ENCODE data around the gene BASP1.
"Not testable (repeated sequence)": the region's sequence is repeated elsewhere in the genome, so short reads cannot be mapped to it uniquely, and the experiment has no call there.

Gene BASP1

DNA sequence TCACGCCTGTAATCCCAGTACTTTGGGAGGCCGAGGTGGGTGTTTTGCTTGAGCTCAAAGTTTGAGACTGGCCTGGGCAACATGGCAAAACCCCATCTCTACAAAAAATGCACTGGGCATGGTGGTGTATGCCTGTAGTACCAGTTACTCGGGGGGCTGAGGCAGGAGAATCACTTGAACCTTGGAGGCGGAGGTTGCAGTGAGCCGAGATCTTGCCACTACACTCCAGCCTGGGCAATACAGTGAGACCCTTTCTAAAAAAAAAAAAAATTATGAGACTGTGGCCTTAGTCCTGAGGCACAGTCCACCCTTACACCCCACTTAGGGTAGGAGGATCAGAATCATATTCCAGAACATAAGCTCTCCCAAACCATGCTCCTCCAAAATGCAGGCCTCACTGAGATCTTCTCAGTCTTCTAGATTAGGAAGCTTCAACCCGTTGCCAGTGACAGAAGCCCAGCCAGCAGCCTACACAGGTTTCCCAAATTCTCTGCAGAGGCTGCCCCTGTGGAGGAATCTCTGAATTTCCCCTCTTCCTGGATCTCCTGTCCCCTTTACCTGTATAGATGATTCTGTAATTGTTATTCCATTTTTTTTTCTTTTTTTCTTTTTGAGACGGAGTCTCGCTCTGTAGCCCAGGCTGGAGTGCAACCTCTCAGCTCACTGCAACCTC, 77.3 kb downstream of the BASP1 start:
- no peak for DNase-seq

DNA sequence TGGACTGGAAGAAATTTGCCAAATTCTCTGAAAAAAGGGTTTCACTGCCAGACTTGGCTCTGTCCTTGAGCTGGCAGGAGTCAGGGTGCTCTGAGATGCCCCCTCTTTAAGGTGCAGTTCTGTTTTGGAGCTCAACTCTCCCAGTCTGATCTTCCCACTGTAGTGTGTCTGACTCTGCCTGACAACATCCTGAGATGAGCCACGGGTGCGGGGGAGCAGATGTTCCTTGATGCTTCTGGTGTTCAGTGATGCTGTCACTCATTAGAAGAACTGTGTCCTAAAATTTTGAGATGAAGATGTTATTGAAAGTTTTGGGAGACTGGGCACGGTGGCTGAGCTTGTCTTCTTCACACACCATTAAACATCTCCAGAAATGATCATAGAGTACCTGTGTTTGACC, 78.2 kb downstream of the BASP1 start:
- DNase-seq: no peak

DNA sequence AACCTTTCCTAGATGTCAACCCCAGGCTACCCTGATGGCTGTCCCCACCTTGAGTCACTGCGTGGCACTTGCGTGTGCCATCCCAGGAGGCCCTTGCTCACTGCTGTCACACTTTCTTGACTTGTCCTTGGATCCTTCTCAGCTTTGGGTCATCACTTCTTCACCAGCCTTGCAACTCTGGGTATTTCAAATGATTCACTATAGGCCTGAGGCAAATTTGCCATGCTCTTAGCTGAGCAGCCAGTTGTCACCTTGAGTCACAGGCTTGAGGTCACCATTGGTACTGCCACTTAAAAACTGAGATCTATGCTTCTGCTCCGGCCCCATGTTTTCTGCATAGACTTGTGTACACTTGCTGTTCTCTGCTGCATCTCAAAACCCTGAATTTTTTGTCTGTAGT, 84.7 kb downstream of the BASP1 start:
- DNase-seq: no peak

DNA sequence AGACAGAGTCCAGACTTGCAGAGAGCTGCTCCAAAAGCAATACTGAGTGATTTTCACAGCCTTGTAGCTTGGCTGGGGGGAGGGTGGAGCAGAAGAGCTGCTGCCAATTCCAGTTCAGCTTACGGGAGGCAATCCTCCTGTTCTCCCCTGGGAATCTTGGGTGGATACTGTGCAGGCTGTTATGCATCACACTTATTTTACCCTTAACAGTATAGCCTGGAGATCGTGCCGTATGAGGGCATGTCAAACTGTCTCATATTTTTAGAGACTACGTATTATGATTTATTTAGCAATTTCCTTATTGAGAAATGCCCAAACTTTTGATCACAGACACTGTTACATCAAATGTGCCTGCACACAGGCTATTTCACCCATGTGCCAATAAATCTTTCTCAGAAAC, 85.2 kb downstream of the BASP1 start:
- DNase-seq: no peak

DNA sequence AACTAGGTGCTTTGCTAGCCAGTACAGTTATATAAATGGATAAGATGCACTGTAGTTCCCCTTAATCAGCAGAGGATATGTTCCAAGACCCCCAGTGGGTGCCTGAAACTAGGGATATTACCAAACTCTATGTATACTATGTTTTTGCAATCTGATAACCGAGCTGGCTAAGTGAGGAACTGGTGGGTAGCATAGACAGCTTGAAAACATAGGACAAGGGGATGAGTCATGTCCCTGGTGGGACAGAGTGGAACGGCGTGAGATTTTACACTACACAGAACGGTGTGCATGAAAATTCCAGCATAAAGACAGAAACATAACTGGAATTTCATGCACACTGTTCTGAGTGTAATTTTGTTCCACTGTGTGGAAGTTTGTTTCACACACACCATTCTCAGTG, 86.9 kb downstream of the BASP1 start:
- DNase-seq: no peak

DNA sequence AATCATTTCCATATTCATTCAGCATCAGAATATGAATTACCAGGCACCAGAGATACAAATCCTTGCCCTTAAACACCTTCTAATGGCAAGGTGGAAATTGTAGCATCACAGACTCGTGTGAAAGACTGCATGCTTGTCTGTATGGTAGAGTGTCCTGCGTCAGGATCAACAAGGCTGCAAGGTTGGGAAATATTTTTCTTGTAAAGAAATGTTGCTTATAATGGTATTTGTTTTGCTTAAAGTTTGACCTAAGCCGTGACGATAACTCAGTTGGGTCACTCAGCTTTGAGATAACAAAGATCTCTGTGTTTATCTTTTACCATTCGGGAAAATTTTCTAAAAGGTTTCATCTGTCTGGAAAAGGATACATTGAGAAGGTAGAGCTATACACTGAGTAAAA, 87.6 kb downstream of the BASP1 start:
- no peak for DNase-seq

DNA sequence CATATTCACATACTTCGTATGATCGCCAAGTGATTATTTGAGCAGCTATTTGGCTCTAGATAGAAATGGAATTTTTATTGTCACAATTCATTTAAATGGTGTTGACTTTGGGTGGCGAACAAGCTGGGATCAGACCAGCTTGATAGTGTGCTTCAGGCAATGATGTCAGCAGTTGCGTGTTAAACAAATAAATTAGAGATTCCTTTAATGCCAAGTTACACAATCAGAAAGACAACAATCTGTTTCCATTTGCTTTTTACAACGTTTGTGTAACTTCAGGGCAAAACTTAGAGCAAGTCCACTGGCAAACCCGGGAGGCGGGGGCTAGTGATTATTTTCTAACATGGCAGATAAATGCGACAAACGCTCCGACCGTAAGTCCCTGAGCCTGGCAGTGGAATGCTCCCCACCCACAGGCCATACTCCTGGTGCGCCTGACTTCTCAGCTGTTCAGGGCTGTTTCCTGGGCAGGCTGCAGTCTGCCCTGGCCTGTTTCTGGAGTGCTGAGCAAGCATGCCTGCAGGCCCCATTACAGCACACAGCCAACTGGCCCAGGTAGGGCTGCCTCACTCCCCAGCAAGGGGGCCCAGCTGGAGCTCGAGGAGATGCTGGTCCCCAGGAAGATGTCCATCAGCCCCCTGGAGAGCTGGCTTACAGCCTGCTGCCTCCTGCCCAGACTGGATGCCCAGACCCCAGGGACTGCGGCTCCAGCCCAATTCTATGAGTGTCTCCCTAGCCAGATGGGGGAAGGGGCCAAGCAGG, 88.7 kb downstream of the BASP1 start:
- no peak for DNase-seq

DNA sequence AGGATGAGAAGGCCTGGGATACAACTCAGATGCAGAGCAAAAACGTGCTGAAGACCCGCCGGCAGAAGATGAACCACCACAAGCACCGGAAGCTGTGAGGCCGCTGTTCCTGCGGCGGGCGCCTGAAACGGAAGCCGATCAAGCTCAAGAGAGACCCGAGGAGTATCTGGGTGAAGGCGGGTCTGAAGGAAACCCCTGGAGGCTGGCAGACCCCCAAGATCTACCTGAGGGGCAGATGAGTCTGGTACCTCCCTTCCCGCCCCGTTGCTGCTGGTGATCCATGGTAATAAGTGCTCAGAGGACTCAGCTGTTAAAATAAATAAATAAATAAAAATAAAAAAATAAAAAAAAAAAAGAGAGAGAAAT, 89.3 kb downstream of the BASP1 start:
- DNase-seq: no peak

DNA sequence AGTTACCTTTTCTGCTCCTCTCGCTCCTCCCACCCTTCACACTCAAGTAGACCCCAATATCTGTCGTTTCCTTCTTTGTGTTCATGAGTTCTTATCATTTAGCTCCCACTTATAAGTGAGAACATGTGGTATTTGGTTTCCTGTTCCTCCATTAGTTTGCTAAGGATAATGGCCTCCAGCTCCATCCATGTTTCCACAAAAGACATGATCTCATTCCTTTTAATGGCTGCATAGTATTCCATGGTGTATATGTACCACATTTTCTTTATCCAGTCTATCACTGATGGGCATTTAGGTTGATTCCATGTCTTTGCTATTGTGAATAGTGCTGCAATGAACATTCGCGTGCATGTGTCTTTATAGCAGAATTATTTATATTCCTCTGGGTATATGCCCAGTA, 90.0 kb downstream of the BASP1 start:
- not testable (repeated sequence) for DNase-seq

DNA sequence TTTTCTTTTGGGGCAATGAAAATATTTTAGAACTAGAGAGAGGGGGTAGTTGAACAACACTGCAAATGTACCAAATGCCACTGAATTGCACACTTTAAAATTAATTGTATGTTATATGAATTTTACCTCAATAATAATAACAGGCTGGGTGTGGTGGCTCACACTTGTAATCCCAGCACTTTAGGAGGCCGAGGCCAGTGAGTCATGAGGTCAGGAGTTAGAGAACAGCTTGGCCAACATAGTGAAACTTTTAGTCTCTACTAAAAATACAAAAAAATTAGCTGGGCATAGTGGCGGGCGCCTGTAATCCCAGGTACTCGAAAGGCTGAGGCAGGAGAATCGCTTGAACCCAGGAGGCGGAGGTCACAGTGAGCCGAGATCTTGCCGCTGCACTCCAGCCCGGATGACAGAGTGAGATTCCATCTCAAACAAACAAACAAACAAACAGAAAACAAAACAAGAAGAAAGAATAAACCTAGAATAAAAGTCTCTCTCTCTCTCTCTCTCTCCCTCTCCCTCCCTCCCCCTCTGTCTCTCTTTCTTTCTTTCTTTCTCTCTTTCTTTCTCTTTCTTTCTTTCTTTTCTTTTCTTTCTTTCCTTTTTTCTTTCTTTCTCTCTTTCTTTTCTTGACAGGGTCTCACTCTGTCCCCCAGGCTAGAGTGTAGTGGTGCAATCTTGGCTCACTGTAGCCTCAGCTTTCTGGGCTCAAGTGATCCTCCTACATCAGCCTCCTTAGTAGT, 91.1 kb downstream of the BASP1 start:
- DNase-seq: no peak

DNA sequence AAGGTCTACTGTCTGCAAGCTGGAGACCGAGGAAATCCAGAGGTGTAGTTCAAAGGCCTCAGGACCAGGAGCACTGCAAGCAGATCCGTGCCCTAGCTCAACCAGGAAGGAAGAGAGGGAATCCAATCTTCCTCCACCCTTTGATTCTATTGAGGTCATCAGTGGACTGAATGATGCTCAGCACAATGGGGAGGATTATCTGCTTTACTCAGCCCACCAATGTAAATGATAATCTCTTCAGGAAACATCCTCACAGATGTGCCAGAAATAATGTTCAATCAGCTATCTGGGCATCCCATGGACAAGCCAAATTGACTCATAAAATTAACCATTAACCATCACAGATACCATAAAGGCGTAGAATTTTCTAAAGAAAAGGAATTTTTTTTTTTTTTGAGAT, 92.0 kb downstream of the BASP1 start:
- DNase-seq: no peak

DNA sequence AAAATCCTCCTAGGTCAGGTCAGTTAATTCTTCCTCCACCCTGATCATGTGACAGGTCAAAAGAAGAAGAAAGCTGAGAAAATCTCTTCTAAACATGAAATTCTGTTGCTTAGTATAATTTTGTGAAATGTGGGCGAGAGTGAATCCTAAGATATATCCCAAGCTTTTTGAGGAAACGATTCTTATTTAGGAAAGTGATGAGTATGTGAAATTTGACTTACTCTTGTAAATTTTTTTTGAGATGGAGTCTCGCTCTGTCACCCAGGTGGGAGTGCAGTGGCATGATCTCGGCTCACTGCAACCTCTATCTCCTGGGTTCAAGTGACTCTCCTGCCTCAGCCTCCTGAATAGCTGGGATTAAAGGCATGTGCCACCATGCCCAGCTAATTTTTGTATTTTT, 93.1 kb downstream of the BASP1 start:
- DNase-seq: not testable (repeated sequence)

DNA sequence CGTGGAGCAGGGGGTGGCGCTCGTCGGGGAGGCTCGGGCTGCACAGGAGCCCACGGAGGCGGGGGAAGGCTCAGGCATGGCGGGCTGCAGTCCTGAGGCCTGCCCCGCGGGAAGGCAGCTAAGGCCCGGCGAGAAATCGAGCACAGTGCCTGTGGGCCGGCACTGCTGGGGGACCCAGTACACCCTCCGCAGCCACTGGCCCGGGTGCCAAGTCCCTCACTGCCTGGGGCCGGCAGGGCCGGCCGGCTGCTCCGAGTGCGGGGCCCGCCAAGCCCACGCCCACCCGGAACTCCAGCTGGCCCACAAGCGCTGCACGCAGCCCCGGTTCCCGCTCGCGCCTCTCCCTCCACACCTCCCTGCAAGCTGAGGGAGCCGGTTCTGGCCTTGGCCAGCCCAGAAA, 94.4 kb downstream of the BASP1 start:
- not testable (repeated sequence) for DNase-seq

DNA sequence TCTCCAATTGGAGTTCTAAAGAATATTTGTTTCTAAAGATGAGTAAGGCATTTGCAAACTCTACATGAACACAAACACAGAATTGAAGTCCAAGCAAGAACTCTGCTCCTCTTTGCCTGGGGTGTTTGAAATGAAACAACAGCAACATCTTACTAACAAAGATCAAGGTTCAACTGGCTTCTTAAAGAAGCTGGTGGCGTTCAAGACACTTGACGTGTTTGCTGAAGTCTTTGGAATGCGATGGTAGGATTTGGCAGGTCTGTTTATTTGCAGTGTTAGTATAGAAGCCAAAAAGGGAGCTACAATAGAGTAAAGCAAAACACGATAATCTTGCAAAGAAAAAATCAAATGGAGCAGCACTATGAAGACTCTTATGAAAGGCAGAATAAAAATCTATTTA, 94.9 kb downstream of the BASP1 start:
- DNase-seq: no peak

DNA sequence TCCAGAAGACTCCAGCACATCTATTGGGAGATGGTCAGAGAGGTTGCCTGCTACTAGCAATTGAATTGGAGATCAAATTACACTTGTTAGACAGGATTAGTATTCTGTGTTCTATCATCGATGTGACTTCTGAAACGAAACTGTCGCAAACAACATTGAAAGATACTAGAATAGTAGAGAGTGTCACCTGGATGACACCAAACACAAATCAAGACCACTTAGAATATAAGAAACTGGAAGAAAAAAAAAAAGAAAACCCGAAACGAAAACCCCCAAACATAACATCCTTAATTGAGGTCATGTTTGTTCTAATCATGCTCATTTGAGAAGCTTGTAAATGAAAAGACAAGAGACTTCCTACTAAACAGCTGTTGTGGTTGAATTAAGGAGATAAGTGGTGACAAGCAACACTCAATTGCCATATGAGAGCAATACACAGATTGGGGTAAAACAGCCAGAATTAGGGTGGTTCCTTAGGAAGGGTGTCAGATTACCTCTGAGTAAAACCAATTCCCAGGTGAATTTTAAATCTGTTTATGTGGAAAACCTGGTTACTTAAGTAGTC, 97.6 kb downstream of the BASP1 start:
- DNase-seq: no peak

DNA sequence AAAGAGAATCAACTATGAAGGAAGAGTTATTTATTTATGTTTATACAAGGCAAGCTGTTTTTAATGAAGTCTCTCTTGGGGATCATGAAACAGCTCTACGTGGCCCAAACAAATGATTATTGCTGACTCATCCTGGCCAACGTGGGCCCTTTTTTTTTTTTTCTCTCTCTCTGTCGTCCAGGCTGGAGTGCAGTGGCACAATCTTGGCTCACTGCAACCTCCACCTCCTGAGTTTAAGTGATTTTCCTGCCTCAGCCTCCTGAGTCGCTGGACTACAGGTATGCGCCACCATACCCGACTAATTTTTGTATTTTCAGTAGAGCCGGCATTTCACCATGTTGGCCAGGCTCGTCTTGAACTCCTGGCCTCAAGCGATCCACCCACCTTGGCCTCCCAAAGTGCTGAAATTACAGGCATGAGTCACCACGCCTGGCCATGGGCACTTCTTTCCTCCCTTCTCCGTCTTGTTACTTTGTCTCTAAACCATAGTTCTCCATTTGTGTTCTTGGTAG, 98.3 kb downstream of the BASP1 start:
- DNase-seq: no peak

DNA sequence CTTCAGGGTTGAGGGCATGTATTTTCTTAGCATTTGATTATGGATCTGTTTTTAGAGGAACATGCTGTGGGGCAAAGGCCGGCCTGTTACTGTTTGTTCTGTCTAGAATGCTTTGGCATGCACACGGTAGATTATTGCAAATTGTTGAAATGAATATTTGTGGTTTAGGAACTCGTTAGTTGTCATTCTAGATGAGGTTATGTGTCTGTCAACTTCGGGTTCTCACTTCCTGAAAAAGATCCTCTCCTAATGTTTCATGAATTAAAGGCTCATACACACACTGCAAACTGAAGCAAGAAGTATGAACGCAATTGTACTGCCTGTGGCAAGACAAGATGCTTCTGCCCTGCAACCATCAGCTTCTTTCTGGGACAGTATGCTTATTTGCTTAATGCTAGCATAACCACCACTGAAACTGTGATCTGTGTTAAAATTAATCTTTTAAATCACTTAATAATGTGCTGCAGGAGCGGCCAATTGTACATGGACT, 99.6 kb downstream of the BASP1 start:
- DNase-seq: no peak

DNA sequence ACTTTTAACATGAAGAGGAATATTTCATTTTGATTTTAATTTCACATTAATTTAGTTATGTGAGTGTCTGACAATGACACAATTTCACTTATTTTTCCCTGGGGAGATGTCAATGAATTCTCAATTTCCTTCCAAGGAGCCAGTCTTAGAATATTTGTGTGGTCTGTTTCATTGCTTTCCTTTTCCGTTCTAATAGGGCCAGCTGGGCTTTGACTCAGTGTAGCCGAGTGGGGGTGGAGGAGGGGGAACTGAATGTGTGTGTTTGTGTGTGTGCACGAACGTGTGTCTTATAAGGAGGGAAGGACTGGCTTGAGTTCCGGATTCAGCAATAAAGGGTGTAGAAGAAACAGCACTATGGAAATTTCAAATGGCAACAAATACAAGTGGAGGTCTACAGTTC, 100.0 kb downstream of the BASP1 start:
- no peak for DNase-seq

DNA sequence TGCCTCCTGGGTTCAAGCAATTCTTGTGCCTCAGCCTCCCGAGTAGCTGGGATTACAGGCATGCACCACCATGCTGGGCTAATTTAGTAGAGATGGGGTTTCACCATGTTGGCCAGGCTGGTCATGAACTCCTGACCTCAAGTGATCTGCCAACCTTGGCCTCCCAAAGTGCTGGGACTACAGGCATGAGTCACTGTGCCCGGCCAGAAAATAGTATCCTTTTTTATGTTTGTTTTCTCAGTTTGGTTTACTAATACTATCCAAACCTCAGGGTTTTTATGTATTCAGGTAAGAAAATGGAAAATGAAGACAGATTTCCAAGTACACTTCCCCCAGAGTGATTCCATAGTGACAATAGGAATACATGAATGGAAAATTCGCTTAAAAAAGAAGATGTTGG, 101.7 kb downstream of the BASP1 start:
- not testable (repeated sequence) for DNase-seq

DNA sequence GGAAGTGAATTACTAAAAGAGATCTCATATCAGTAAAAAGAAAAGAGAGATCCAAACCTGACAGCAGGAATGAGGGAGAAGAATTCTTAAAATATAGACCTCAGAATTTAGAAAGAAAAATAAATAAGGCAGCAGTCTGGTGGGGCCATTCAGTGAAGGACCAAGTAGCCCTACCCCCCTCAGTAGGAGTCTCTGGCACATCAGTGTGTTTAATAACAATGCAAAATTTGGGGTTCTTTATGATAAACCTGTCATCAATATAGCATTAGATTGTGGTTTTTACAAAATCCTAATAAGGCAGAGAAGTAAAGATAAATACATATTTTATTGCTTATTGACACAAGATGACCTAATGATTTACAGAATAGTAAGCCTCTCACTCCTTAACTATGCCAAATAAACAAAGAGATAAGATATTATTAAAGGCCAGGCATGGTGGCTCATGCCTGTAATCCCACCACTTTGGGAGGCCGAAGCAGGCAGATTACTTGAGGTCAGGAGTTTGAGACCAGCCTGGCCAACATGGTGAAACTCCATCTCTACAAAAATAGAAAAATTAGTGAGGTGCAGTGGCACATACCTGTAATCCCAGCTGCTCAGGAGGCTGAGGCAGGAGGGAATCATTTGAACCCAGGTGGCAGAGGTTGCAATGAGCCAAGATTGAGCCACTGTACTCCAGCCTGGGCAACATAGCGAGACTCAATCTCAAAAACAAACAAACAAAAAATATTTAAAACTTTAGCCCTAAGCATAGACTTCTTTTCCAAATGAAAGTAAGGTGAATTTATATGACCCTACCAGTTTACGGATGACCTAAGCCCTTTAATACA, 108.6 kb downstream of the BASP1 start:
- no peak for DNase-seq
